ENCODE data around the gene METTL21C.

The METTL21C gene

DNA sequence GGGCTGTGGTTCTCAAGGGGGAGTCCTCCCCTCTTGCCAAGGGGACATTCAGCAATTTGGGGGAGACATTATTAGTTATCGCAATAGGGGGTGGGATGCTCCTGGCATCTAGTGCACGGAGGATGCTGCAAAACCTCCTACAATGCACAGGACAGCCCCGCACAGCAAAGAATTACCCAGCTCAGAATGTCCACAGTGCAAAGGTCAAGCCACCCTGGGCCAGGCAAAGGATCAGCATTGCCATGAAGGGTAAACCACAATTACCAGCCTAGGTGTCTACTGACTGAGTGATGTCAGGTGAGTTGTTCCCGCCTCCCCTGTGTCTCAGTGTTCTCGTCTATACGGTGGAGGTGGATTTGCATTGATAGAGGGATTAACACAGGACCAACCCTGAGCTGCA is 2.4 kb upstream of the METTL21C start:
- DNase-seq, result no peak

DNA sequence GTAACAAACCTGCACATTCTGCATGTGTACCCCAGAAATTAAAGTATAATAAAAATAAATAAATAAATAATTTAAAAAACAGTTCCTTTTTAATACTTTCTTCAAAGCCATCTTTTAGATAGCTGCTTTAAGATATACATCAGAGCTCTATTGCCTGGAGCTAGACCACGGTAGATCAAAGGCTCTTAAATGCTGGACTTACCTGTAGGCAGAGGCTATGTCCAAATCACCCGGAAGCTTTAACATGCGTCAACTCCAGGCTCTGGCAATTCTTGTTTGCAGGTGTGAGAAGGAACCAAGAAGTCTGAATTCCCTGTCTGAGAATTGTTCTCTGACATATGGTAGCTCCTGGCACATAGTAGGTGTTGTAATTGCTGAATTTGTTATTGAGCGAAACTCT is 1.6 kb upstream of the METTL21C start:
- no peak for DNase-seq

DNA sequence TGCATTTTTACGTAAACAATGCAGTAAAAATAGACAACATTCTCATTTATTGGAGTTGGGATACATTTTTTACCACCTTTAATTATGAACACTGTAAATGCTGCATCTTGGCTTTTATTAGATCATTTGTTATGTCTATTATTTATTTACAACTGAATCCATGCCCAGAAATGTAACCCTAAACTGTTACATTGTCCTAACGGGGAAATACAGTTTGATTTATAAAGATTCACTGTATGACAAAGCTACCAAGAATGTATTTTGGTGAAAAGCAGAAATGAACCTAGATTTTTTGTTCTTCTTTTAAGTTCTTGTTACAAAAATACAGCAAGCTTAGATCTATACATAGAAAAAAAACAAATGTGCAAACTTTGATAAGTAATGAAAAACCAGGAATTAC is 1.1 kb downstream of the METTL21C start:
- peak; percentile 28 for DNase-seq

DNA sequence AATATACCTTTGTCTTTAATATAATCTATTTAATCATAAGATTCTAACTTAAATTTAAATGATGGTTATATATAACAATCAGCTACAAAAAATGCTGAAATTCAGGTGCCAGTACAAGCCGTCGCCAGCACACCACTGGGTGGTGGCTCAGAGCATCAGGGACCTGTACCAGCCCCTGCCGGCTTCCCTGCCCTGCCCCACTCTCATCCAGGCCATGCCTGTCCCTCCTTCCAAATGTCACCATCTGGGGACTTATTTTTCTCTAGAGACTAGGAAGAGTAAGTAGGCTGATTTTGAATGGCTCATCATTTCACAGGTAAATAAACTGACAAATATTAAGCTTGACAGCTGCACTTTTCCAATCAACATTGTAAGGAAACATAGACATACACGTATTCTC is 1.6 kb downstream of the METTL21C start:
- no peak for DNase-seq

DNA sequence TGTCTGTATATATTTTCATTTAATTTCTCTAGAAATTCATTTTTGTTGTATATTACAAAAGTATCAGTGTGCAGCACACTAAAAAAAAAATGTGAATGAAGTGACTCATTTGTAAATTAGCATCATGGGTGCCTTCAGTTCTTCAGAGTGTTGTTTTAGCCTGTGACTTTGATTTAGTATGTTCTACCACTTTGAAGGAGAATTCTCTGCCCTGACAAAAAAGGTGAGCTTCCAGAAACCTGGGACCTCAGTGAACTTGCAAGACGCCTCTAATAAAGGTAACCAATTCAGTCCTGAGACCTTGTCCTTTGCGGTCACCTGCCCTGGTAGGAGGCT is 2.4 kb downstream of the METTL21C start:
- DNase-seq, result no peak

DNA sequence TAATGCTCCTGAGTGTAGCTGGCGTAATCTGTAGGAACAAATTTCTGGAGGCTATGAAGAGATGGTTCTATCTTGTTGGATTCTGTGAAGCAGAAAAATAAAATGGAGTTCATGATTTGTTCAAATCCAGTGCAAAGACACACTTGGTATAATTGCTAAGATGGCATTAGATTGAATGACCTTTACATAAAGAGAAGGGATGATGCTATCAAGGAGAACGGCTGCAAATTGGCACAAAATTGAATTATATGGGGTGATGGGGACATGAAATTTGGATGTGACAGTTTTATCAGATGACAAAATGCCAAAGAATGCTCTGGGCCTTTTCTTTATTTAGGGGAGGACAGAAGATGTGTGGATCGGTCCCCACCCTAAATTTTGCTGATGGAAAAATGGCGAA is 4.0 kb downstream of the METTL21C start:
- no peak for DNase-seq

DNA sequence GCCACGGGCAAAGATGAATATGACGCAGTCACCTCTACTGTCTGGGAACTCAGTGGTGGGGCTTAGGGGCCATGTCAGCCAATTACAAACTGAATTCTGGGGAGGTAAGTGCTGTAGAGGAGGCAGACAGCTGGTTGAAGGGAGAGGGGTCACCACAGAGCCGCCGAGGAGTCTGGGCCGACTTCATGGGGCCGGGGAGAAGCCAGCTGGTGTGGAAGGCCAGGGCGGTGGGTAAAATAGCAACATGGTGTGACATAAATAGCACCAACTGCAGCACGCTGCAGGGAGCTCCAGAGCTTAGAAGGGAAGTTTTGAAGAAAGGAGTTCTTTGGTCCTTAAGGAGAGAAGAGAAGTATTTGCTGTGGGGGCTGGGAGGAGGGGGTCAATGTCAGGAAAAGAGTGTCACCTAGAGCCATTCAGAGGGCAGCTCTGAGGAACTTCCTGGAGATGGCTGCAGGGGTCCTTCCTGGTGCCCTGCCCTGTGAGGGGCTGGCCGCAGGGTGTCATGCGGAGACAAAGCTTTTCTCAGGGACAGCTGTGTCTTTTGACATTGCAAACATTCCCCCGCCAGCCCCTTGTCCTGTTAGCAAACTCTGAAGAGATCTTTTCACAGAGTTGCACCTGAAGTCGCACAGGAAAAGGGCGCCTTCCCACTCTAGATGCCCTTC is 6.4 kb downstream of the METTL21C start:
- no peak for DNase-seq

DNA sequence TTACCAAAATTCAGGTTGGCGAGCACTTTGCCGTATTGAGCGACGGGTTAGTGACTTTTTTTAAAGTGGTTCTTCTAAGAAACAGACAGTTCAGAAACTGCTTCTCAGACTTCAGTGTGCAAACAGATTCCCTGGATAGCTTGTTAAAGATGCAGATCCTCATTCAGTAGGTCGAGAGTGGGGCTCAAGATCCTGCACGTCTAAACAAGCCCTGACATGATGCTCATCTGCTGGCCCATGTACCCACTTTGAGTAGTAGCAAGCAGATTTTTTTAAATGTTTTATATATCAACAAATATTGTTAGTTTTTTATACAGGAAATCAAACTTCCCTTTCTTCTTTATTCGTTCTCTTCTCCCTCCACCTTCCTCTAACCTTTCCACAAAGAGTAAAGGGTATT is 7.3 kb downstream of the METTL21C start:
- no peak for DNase-seq

DNA sequence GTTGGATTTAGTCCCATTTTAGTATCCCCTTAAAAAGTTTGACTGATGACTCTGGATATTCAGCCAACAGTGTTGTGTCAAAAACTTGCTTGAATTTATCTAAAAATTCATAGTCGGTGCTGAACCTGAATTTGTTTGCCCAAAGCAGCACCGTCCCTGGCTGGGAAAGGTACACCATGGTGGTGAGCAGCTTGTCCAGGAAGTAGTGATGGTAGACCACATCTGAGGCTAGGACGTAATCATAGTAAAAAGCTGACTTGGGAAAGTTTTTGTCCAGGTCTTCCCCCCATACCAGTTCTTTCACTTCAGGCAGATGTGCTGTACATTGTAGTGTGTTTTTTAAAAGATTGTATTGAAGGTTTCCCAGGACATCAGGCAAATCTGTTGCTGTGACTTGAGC is 8.8 kb downstream of the METTL21C start:
- DNase-seq, result no peak

DNA sequence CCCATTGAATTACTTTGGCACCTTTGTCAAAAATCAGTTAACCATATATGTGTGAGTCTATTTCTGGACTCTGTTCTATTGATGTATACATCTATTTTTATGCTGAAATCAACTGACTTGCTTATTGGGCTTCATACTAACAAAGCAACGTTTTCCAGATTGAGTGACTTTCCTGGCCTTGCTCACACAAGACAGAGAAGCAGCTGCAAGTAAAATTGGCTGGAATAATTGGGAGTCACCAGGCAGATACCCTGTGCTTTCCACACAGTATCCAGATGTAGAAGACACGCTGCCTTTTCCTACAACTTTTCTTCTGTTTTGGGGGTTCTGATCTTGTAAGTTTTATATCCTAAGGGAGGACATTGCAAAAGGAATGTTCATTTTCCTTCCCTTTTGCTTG is 11.2 kb downstream of the METTL21C start:
- DNase-seq, result no peak

DNA sequence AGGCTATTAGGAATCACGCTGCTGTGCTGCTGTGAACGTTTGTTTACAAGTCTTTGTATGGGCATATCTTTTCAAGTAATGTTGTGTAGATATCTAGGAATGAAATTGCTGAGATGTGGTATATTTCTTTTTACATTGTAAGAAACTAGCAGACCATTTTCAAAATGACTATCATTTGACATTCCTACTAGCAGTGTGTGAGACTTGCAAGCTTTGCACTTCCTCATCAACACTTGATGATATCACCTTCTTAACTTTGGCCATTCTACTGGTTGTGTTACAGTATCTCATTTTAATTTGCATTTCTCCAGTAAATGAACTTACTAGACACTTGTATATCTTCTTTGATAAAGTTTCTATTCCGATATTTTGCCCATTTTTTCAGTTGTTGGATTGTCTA is 12.1 kb downstream of the METTL21C start:
- DNase-seq, result no peak

DNA sequence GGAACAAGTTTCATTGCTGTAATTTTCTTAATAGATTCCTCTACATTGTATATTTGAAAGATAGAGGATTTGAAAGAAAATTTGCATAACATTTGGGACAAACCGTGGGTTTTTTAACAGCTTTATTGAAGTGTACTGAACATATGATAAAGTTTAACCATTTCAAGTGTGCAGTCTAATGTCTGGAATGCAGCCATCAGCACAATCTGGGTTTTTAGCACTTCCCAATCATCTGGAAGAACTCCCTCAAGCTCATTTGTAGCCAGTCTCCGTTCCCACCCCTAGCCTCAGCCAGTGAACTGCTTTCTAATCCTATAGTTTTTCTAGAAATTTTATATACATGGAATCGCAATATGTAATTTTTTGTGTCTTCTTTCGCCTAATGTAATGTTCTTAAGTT is 12.6 kb downstream of the METTL21C start:
- DNase-seq, result no peak

DNA sequence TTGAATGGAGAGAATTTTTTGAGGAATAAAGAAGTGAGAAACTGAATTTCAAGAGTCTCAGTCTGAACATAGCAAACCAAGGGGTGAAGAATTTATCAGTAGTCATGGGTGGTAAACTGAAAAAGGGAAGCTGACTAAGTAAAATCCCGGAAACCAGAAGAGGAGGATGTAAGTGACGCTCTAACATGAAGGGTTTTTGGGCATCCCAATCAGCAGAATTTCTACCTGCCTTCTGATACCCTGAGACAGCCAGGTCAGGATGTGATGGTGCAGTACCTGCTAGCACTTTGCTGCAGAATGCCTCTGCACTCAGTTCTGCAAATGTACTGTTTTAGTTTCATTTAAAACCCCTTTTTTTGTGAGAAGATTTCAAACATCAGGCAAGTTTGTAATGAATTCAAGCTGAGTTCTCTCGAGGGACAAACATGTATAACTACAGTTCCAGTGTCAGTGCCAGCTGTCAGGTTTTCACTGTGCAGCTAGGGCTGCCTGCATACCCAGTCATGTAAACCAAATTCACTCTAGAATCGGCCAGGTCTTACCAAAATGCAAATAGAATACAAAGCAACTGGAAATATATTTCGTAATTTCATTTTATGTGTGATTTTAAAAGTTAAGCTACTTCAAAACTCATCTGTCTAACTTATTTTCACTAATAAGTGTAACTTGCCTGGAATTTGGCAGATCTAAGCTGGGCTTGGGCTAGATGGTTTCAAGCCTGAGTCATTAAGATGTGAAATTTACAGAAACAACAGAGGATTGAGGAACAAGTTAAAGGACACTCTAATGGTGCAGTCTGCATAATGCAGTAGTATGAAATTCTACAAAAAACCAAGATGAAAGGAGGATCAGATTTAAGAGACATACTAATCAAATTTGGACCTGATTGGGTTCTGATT is 13.8 kb downstream of the METTL21C start:
- DNase-seq, result peak; percentile 40

DNA sequence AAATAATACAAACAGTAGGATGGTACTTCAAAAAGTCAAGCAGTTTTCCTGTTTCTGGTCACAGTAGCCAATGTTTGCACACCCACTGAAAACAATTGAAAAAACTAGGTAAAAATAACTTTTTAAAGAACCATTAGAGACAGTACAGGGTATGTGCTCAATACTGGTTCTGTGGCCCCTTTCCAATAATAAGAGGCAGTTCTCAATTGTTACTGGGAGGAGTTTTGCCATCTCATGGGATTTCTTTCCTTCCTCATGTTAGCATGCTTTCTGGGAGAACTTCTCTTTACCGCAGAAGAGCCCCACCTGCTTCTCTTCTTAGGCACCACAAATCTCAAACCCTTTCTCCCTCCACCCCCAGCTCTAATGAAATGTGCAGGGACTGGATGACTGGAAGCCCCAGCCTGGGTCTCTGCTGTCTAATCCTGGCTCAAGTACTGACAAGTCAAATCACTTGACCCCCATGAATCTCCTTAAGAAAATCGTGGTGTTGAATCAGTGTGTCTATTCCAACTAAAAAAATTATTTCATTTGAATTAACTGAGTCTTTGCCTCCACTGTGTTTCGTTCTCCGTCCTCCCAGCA is 14.6 kb downstream of the METTL21C start:
- no peak for DNase-seq

DNA sequence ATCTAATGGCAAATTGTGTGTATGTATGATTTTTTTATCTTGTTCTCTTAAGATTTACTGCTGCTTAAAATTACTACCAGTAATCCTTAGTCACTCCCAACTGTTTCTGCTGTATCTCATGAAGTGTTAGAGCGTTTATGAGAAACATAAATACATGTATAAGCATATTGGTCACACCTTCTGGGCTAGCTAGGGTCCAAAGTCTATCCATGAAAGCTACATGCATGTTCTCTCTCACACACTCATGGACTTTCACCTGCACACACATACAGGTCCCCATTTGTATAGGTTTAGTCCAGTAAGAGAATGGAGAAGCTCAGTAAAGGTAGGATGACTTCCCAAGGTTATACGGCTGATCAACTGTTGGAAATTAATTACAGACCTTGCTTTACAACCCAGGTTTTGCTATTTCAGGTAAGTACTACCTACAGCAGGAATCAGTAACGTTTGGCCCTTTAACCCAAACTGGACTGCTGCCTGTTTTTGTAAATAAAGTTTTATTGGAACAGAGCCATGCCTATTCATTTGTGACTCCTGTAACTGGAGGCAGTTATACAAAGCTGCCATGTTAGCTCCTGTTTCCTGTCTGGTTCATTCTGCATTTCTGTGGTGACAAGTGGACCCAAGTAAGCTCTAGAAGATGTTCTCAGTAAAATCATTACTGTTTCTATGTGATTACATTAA is 15.3 kb downstream of the METTL21C start:
- no peak for DNase-seq

DNA sequence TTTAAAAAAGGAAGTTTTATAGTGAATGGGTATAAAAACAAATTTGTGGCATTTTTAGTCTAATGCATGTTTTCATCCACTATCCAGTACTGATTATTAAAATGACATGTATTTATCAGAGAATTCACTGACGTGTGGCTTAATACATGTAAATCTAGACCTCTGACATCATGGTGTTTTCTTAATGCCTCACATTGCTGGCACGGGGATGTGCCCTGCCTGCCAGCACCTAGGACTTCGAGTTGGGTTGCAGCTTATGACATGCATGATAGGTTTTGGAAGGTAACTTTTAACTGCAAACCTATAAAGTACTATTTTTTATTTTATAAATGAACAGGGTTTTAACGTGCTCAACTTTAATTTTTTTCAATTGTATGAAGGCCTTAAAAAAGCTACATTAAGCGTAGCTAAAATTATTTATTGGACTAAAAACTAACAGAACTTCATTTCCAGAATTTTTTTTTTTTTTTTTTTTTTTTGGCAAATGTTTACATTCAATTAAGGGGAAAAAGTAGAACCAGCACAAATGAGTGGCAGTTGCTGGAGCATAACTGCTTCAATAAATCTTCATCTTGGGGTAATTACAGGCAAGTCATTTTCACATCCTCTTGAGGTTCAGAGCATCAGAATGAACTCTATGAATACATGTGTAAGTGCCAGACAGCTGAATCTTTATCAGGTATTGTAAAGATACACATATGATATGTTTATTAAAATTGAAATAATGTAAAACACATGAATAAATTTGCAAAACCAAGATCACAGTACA is 16.3 kb downstream of the METTL21C start:
- DNase-seq, result no peak

DNA sequence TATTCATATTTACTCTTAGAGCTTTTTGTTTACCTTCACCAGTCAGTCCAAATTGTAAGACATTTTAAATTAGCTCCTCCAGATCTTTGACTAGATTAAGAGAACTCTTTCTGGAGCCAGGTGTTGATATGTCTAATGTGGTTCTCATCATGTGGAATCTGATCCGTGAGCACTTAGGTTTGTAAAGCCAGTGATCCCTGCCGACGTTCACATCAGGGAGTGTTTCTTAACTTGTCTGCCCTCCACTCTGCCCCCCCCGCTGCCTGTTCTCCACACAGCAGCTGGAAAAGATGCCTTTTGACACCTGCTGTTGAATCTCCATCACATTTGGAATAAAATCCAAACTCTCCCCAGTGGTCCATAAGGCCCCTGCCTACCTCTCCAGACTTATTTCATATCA is 17.7 kb downstream of the METTL21C start:
- DNase-seq, result no peak

DNA sequence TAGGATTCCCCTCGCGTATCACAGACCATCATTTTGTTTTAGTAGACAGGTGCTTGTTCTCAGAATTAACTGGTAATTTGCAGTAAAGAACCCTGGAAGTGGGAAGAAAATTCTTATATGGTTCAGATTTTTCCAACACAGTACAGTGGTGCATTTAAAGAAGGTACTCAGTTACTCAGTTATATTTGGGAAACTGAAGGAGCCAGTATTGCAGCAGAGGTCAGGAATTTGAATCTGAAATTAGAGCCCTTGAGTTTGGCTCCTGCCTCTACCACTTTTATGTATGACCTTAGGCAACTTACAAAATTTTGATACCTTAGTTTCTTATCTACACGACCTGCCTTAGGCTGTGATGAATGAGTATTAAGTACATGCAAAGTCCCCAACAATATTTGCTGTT is 19.7 kb downstream of the METTL21C start:
- DNase-seq, result no peak

DNA sequence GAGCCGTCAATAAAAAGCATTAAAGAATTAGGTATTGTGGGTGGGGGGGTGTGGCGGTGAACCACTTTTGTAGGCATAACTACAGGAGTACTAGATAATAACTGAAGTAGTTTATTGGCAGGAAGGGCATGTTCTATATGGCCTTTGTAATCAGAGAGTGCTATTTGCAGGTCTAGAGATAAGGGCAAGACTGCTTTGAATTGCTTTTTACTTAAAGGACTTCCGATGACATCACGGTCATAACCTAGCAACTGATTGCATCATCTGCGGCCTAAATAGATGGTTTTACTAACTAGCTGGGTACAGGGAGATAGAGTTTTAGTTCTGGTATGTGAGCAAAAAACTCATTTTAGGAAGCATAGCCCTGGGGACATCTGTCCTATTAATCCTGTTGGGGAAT is 24.7 kb downstream of the METTL21C start:
- DNase-seq, result no peak

DNA sequence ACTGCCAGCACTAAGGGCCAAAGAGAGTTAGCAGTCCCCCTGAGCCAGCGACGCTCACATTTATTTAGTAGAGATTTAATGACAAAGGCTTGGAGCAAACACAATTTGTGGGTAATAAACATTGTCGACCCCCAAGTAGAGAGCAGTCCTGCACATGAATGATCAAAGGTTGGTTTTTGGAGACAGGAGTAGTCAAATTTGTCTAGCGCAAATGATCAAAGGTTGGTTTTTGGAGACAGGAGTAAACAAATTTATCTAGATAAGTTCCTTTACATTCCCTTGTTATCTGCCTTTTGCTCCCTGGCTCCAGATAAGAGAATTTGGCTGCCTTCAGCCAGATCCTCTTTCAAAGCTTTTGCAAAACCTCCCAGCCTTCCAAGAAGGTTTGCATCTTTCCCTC is 26.9 kb downstream of the METTL21C start:
- DNase-seq, result no peak

DNA sequence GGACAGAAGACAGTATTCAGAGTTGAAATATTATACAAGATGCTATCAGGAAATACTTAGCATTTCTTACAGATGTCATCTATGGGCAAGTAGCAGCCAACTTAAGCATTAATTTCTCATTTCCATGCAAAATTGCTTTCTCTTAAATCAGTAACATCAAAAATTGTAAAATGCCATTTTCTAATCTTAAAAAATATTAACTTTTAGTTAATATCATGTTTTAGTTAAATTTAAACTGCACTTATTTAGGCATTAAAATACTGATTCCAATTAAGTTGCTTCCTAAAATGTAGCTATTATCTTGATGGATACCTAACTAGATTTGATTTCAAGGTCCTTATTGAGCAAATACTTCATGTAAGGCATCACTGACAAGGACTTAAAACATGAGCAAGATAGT is 27.8 kb downstream of the METTL21C start:
- no peak for DNase-seq

DNA sequence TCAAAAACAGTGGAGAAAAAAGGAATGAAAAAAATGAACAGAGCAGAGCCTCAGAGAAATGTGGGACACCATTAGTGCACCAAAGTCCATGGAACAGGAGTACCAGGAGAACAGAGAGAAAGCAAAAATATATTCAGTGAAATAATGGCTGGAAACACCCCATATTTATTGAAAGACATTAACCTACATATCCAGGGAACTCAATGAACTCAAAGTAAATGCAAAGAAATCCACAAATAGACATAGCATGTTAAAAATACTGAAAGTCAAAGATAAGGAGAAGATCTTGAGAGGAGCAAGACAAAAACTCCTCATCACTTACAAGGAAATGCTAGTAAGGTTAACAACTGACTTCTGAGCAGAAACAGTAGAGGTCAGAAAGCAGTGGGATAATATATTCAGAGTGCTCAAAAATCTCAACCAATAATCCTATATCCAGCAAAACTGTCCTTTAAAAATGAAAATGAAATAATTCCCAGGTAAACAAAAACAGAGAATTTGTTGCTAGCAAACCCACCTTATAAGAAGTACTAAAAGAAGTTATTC is 35.6 kb downstream of the METTL21C start:
- DNase-seq, result no peak

DNA sequence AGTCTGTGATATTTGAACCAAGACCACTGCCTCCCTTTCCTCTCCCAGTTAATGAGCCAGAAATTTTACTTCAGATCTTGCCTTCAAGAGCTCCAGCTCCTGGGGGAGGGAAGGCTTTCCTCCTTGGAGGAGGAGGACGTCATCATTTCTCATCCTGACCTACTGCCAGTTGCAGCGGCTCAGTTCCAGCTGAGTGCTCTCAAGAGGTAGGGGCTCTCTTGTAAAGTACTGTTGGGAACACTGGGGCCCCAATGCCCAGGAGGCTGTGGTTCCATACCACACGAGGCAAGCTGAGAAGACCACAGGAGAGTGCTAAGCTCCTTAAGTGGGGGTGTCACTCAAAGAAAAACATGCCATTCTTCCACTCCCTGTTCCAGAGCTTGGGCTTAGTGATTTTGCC is 36.2 kb downstream of the METTL21C start:
- peak; percentile 11 for DNase-seq

Measured in fibroblast of skin of right biceps (primary cell).